Immature natural killer cell (primary cell): Measurements from ENCODE around the gene RNH1. TPM values are rescaled to one million over a fixed set of nuclear protein-coding genes. Genes with fewer than 3 reads are reported as not detected.

Experiments
- DNase-seq, 3 donors: peaks; one replicate each; pipeline ENCODE4 v3.0.0; 2022; ENCODE audit warnings: mixed read lengths in 1 of 3
- H3K27ac Mint-ChIP-seq, 6 donors: one replicate each; pipeline ENCODE4 v1.8.0; 2020; ENCODE audit warnings: mixed read lengths in 6 of 6, mild to moderate bottlenecking in 5 of 6, inconsistent platforms in 4 of 6, moderate library complexity in 3 of 6
- H3K27me3 Mint-ChIP-seq, 3 donors: one replicate each; pipeline ENCODE4 v1.8.0; 2020 to 2021; ENCODE audit warnings: low read depth in 3 of 3, mild to moderate bottlenecking in 3 of 3, mixed read lengths in 3 of 3, moderate library complexity in 3 of 3, inconsistent platforms in 1 of 3
- H3K36me3 Mint-ChIP-seq, 3 donors: one replicate each; pipeline ENCODE4 v1.8.0; 2020; ENCODE audit warnings: mixed read lengths in 3 of 3, inconsistent platforms in 2 of 3, mild to moderate bottlenecking in 2 of 3
- H3K4me1 Mint-ChIP-seq, 2 donors: one replicate each; pipeline ENCODE4 v1.8.0; 2020; ENCODE audit warnings: inconsistent platforms in 2 of 2, mild to moderate bottlenecking in 2 of 2, mixed read lengths in 2 of 2, moderate library complexity in 1 of 2
- H3K4me3 Mint-ChIP-seq, 5 donors: one replicate each; pipeline ENCODE4 v1.8.0; 2020; ENCODE audit warnings: mild to moderate bottlenecking in 5 of 5, mixed read lengths in 5 of 5, inconsistent platforms in 3 of 5, moderate library complexity in 3 of 5
- H3K9me3 Mint-ChIP-seq, 6 donors: one replicate each; pipeline ENCODE4 v1.8.0; 2020; ENCODE audit warnings: mild to moderate bottlenecking in 6 of 6, mixed read lengths in 6 of 6, inconsistent platforms in 4 of 6, moderate library complexity in 3 of 6
- polyA plus RNA-seq, 3 donors: library from polyadenylated mRNA; unstranded; fragments of 300-500 nt; fragmentation: Illumina TruSeq; gene quantifications; one replicate each; pipeline ENCODE4 v1.2.3, GENCODE V29; 2021

RNH1 gene
- polyA plus RNA-seq = 100 to 1,000 TPM; 164 to 180 (median 168) TPM

GRCh38 chr11:506995-507726 lies at the start of gene RNH1:
Gene RNH1, minus strand, starts transcription at chr11:507242. Its CDS starts 5,080 bp downstream, at chr11:502162.
- Mint-ChIP-seq H3K36me3 (peaks cover 0 to 4% (median 3%) of the 10 kb centered on the region in 3 donors), H3K4me3 (peak within 1 kb of the TSS; percentile 94 to 99 (median 97)), H3K27ac (peak within 1 kb of the TSS; percentile 99 to 100 (median 99)), H3K27me3 (peaks cover 6 to 11% (median 8%) of the 10 kb centered on the region in 3 donors), H3K4me1 (peaks cover 19 to 23% of the 10 kb centered on the region in 2 donors), H3K9me3 (no peaks in the 10 kb centered on the region)
- peak; percentile 95 to 97 (median 97) for DNase-seq

- H3K4me1 Mint-ChIP-seq = peaks cover 6 to 7% of the 10 kb centered on the region in 2 donors
- peaks cover 0 to 11% (median 6%) of the 10 kb centered on the region in 3 donors for H3K27me3 Mint-ChIP-seq
- H3K4me3 Mint-ChIP-seq = peak overlapping the region; percentile 30 to 62 (median 45)
- no peaks in the 10 kb centered on the region for H3K9me3 Mint-ChIP-seq
- no peak for DNase-seq
- H3K36me3 Mint-ChIP-seq = no peaks in the 10 kb centered on the region
- no peak overlapping the region for H3K27ac Mint-ChIP-seq
Observed at GRCh38 chr11:555780-556661, 49.0 kb upstream of the RNH1 start.

- peaks cover 0 to 8% (median 6%) of the 10 kb centered on the region in 3 donors for H3K27me3 Mint-ChIP-seq
- no peaks in the 10 kb centered on the region for H3K36me3 Mint-ChIP-seq
- no peak overlapping the region for H3K4me3 Mint-ChIP-seq
- H3K27ac Mint-ChIP-seq = no peak overlapping the region
- peaks cover 6 to 7% of the 10 kb centered on the region in 2 donors for H3K4me1 Mint-ChIP-seq
- no peaks in the 10 kb centered on the region for H3K9me3 Mint-ChIP-seq
- no peak for DNase-seq
Observed at GRCh38 chr11:555227-555779, 48.3 kb upstream of the RNH1 start.

GRCh38 chr11:554428-555226 lies 47.6 kb upstream of the RNH1 start:
- DNase-seq = peak; percentile 76 to 78 (median 78)
- no peaks in the 10 kb centered on the region for H3K36me3 Mint-ChIP-seq
- no peaks in the 10 kb centered on the region for H3K9me3 Mint-ChIP-seq
- peak overlapping the region in 4 of 5 donors; percentile 38 to 66 (median 48) for H3K4me3 Mint-ChIP-seq
- no peak overlapping the region for H3K27ac Mint-ChIP-seq
- H3K27me3 Mint-ChIP-seq = peaks cover 0 to 5% (median 0%) of the 10 kb centered on the region in 3 donors
- peaks cover under 1 to 2% of the 10 kb centered on the region in 2 donors for H3K4me1 Mint-ChIP-seq

- no peaks in the 10 kb centered on the region for H3K36me3 Mint-ChIP-seq
- no peak overlapping the region for H3K27ac Mint-ChIP-seq
- H3K9me3 Mint-ChIP-seq = no peaks in the 10 kb centered on the region
- no peak overlapping the region for H3K4me3 Mint-ChIP-seq
- peaks cover 0 to 5% (median 0%) of the 10 kb centered on the region in 3 donors for H3K27me3 Mint-ChIP-seq
- no peak for DNase-seq
- H3K4me1 Mint-ChIP-seq = peaks cover 0 to 2% of the 10 kb centered on the region in 2 donors
Observed at GRCh38 chr11:553988-554340, 46.9 kb upstream of the RNH1 start.

GRCh38 chr11:553083-553987 lies 46.3 kb upstream of the RNH1 start:
- H3K27ac Mint-ChIP-seq = no peak overlapping the region

GRCh38 chr11:551596-551995 lies 44.6 kb upstream of the RNH1 start:
- no peaks in the 10 kb centered on the region for H3K36me3 Mint-ChIP-seq
- no peak overlapping the region for H3K4me3 Mint-ChIP-seq
- peaks cover 0 to 2% (median 0%) of the 10 kb centered on the region in 3 donors for H3K27me3 Mint-ChIP-seq
- no peak for DNase-seq
- peaks cover 0 to 2% of the 10 kb centered on the region in 2 donors for H3K4me1 Mint-ChIP-seq
- H3K9me3 Mint-ChIP-seq = no peaks in the 10 kb centered on the region
- H3K27ac Mint-ChIP-seq = no peak overlapping the region

More at GRCh38 chr11:553083-553987, 46.3 kb upstream of the RNH1 start:
- H3K27me3 Mint-ChIP-seq = peaks cover 0 to 5% (median 0%) of the 10 kb centered on the region in 3 donors
- no peaks in the 10 kb centered on the region for H3K36me3 Mint-ChIP-seq
- DNase-seq = no peak
- peaks cover 0 to 2% of the 10 kb centered on the region in 2 donors for H3K4me1 Mint-ChIP-seq
- H3K9me3 Mint-ChIP-seq = no peaks in the 10 kb centered on the region
- peak overlapping the region in 1 of 5 donors; percentile 27 for H3K4me3 Mint-ChIP-seq

GRCh38 chr11:551131-551530 lies 44.1 kb upstream of the RNH1 start:
- no peak overlapping the region for H3K27ac Mint-ChIP-seq
- H3K36me3 Mint-ChIP-seq = no peaks in the 10 kb centered on the region
- H3K9me3 Mint-ChIP-seq = peaks cover 0 to 2% (median 0%) of the 10 kb centered on the region in 6 donors
- H3K4me3 Mint-ChIP-seq = no peak overlapping the region
- no peaks in the 10 kb centered on the region for H3K4me1 Mint-ChIP-seq
- H3K27me3 Mint-ChIP-seq = no peaks in the 10 kb centered on the region
- no peak for DNase-seq

- Mint-ChIP-seq H3K36me3 (no peaks in the 10 kb centered on the region), H3K4me3 (no peak overlapping the region), H3K4me1 (no peaks in the 10 kb centered on the region), H3K27me3 (peaks cover 0 to under 1% (median 0%) of the 10 kb centered on the region in 3 donors), H3K27ac (no peak overlapping the region), H3K9me3 (peaks cover 0 to 2% (median 0%) of the 10 kb centered on the region in 6 donors)
- no peak for DNase-seq
Observed at GRCh38 chr11:550746-551085, 43.7 kb upstream of the RNH1 start.

GRCh38 chr11:550021-550745 lies 43.1 kb upstream of the RNH1 start:
- DNase-seq = no peak
- Mint-ChIP-seq H3K4me1 (no peaks in the 10 kb centered on the region), H3K9me3 (peaks cover 0 to 2% (median 0%) of the 10 kb centered on the region in 6 donors), H3K36me3 (no peaks in the 10 kb centered on the region), H3K27ac (no peak overlapping the region), H3K27me3 (peaks cover 0 to 2% (median 0%) of the 10 kb centered on the region in 3 donors), H3K4me3 (no peak overlapping the region)

- H3K27me3 Mint-ChIP-seq = peaks cover 0 to 2% (median 0%) of the 10 kb centered on the region in 3 donors
- no peaks in the 10 kb centered on the region for H3K36me3 Mint-ChIP-seq
- H3K4me3 Mint-ChIP-seq = no peak overlapping the region
- no peak for DNase-seq
- peaks cover 0 to 2% (median 0%) of the 10 kb centered on the region in 6 donors for H3K9me3 Mint-ChIP-seq
- H3K27ac Mint-ChIP-seq = no peak overlapping the region
- no peaks in the 10 kb centered on the region for H3K4me1 Mint-ChIP-seq
Observed at GRCh38 chr11:548700-549603, 41.9 kb upstream of the RNH1 start.
